Measurements from ENCODE around the gene TRABD2B.

TRABD2B gene

GRCh38 chr1:47796626-47797025 lies 200.6 kb downstream of the TRABD2B start:
- no peak for DNase-seq (ENCODE audit: low read depth in 2 of 2)

GRCh38 chr1:47795102-47795501 lies 202.1 kb downstream of the TRABD2B start:
- no peak for DNase-seq (ENCODE audit: low read depth in 2 of 2)

DNA sequence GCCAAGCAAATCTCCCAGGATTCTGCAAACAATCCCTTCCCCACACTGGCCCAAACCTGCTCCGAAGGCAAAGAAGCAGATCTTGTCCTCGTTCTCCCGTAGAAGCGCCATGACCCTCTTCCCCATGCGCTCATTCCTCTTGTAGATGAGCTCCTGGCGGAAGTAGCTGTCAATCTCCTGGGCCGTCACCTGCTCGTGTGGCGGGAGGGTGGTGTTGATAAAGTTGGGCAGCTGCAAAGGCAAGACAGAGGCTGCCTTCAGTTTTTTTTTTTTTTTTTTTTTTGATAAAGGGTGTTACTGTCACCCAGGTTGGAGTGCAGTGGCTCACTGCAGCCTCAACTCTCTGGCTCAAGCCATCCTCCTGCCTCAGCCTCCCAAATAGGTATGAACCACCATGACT lies 202.7 kb downstream of the TRABD2B start:
- no peak for DNase-seq (ENCODE audit: low read depth in 2 of 2)

- no peak for DNase-seq (ENCODE audit: low read depth in 2 of 2)
These were observed 203.1 kb downstream of the TRABD2B start for GRCh38 chr1:47794081-47794480.

- DNase-seq (ENCODE audit: low read depth in 2 of 2), result no peak
These were observed 203.6 kb downstream of the TRABD2B start for GRCh38 chr1:47793563-47793962.

DNA sequence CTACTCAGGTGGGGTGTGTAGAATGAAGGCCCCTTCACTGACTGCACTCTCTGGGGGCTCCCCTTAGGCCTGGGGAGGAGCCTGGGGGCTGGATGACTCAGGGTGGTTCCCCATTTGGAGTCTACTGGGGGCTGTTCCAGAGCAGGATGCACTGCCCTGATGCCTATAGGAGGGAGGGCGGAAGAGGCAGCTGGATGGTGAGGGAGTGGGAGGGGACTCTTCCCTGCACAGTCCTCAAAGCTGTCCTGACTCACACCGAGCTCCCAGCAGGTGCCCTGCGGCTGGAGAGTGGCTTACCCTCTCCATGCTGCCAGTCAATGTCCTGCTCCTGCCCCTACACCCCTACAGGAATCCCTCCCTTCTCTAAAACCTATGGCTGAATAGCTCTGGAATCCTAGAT lies 204.4 kb downstream of the TRABD2B start:
- no peak for DNase-seq (ENCODE audit: low read depth in 2 of 2)

- no peak for DNase-seq (ENCODE audit: low read depth in 2 of 2)
These were observed 205.1 kb downstream of the TRABD2B start for GRCh38 chr1:47791879-47792608.

DNA sequence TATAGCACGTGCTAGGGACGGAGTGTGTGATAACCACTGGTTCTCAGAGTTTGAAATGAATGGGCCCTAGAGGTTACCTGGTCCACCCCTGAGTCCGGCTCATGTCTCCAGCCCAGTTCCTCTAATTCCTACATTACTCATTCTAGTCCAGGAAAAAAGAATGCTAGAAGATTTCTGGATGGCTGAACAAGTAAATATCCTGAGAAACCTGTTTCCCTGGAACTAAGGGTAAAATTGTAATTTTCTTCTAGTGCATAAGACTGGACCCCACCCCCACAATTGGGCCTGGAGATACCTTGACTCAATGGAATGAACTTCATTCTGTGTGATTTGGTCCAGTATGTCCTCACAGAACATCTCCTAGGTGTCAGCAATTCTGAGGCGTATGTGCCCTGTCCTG lies 208.4 kb downstream of the TRABD2B start:
- no peak for DNase-seq (ENCODE audit: low read depth in 2 of 2)

GRCh38 chr1:47787560-47787959 lies 209.6 kb downstream of the TRABD2B start:
- DNase-seq (ENCODE audit: low read depth in 2 of 2), result no peak

- no peak for DNase-seq (ENCODE audit: low read depth in 2 of 2)
These were observed 210.9 kb downstream of the TRABD2B start for GRCh38 chr1:47786316-47786715.

DNA sequence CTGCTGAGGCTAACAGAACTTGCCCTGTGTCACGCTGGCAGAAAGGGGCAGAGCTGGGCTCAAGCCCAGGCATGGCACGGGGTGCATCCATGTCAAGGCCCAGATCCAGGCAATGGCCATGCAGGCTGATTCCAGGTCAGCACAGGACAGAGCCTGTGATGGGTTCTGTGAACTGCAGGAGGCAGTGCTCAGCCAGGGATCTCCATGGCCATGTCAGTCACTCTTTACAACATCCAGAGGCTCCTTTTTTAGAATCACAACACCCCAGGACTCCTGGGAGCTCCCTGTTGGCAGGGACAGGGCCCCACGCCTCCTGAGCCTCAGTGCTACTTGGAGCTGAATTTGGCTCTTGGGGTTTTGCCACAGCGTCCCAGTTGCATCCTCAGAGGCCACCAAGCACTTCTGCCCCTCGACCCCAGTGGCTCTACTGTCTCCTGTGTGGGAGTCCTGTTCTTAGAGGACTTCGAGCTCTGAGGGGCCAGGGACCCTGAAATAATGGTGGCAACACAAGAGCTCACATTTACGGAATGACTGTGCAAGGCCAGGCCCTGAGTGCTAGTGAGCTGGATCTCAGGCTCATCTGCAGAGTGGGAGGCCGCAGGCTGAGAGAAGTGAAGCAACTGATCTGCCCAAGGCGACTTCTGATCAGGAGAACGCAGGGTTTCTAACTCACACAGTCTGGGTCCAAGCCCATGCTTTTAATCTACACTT lies 211.5 kb downstream of the TRABD2B start:
- DNase-seq (ENCODE audit: low read depth in 2 of 2), result no peak

DNA sequence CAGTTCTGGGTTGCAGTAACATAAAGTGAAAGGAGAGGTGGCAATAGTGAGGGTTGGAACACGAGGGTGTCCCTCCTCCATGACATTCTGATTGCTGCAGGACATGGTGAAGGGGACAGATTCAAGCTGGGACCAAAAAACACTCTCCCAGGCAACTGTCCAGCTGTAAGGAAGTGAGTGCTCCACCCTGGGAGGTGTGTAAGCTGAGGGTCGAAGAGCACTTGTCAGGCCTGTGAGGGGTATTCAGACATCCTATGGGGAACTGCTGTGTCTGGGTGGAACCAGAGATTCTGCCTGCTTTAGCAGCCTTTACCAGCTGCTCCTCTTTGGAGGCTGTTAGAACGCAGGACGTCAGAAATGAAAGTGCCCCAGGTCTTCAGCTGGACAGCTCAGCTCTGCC lies 212.1 kb downstream of the TRABD2B start:
- DNase-seq (ENCODE audit: low read depth in 2 of 2), result no peak

DNA sequence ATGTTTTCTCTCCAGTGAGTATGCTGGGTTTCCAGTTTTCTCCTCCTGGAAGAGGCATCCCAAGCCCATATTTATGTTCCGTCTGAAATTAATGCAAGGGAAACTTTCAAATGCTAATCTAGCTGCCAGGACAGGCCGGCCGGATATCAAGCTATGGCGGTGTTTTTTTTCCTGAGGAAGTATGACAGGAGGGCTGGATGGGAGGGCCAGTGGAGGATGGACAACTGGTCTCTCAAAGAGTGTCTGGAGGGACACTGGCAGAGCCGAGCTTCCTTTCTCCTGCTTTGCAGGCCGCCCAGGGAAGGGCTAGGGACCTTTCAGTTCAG lies 212.7 kb downstream of the TRABD2B start:
- no peak for DNase-seq (ENCODE audit: low read depth in 2 of 2)

DNA sequence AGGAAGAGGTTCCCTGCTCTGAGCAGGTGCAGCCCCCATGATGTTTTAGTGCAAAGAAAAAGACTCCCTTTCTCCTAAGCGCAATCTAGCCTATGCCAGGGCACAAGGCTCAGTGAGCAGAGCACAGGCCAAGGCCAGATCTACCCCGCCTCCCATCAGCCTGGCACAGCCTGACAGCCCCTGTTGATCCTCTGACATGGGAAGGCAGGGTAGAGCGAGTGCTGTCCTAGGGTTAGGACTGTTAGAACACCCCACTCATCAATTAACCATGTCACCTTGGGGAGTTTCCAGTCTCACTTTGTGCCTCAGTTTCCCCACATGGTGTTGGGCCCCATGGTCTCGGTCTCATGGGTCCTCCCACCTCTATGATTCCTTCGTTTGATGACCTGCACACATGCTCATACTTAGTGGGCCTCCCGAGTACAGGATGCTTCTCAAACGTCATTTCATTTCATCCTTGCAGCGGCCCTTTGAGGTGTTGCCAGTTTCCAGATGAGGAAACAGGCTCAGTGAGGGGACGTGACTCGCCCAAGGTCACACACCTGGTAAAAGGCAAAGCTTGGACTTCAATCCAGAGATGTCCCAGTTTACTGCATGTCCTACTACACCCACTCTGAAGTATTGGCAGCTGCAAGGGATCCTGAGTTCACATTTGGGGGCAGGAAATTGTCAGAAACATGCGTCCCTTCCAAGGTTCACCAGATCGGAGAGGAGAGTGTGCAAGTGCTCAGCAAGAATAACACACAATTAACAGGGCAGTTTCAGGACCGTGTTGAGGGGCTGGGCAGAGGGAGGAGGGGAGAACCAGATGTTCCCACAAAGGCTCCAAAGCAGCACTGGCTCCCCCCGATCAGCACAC lies 213.3 kb downstream of the TRABD2B start:
- no peak for DNase-seq (ENCODE audit: low read depth in 2 of 2)

DNA sequence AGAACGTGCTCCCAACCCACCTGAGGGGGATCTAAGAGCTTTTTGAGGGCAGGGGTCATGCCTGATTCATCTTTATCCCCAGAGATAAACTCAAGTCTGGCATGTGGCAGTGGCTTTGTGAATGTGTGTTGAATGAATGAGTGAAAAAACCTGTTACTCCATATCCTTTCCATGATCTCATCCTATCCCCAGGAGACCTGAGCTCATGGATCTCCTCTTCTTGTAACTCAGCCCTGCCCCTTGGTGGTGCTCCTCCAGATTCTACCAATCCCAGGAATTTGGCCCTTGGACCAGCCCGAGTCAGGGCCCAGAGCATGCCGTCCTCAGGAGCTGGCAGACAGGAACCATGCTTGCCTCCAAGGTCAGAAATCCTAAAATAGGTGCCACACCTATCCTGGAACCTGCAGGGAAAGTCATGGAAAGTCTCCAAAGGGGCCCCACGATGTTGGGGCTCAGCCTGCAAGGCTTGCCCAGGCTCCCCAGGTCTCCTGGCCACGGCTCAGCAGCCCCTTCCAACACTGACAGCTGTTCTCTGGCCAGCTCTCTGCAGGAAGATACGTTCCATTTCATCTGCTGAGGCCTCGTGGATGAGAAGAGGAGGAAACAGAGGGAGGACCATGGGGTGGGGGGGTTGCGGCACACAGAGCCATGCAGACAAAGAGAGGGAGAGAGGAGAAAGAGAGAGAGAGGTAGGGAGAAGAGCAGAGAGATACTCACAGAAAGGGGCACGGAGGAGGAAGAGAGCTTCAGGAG lies 214.6 kb downstream of the TRABD2B start:
- no peak for DNase-seq (ENCODE audit: low read depth in 2 of 2)

- no peak for DNase-seq (ENCODE audit: low read depth in 2 of 2)
These were observed 215.8 kb downstream of the TRABD2B start for GRCh38 chr1:47781171-47781959.

GRCh38 chr1:47780469-47780995 lies 216.7 kb downstream of the TRABD2B start:
- no peak for DNase-seq (ENCODE audit: low read depth in 2 of 2)

DNA sequence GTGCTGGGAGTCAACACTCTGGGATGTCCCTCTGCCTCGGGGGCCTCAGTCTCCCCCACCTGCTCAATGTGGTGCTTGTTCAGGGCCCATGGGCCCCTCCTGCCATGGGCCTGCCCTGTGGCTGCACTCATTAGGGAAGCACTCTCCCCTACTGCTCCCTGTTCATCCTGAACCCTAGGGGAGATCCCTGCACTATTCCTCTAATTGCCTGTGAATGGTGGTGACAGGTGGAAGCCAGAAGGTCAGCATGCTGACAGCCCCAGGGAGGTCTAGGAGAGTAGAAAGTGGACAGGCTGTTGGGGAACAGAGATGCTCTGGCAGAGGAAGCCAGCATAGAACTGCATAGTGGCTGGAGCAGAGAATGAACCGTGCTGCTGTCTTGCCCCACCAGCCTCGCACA lies 217.6 kb downstream of the TRABD2B start:
- no peak for DNase-seq (ENCODE audit: low read depth in 2 of 2)

- no peak for DNase-seq (ENCODE audit: low read depth in 2 of 2)
These were observed 218.9 kb downstream of the TRABD2B start for GRCh38 chr1:47778280-47778679.

GRCh38 chr1:47777322-47777721 lies 219.9 kb downstream of the TRABD2B start:
- no peak for DNase-seq (ENCODE audit: low read depth in 2 of 2)

GRCh38 chr1:47776667-47777131 lies 220.5 kb downstream of the TRABD2B start:
- no peak for DNase-seq (ENCODE audit: low read depth in 2 of 2)

Data from stimulated activated CD4-positive, alpha-beta T cell treated with anti-CD3 and anti-CD28 coated beads, Interleukin-4, amount 100 ng/mL, for 48 hours (primary cell).